H1 (cell line): ENCODE data around the gene SPECC1. TPM values are rescaled to one million over a fixed set of nuclear protein-coding genes. Genes with fewer than 3 reads are reported as not detected.

ENCODE experiments used
- CTCF ChIA-PET: fragments of 300-600 bp; sonication (Branson Sonifier 250); formaldehyde crosslinking; loops from one replicate; lab custom pipeline; 2021; ENCODE audit not compliant: partially characterized antibody; lab: Charles Lee
- POLR2A ChIA-PET: fragments of 300-600 bp; sonication (Branson Sonifier 250); formaldehyde crosslinking; loops from one replicate; lab custom pipeline; 2021; ENCODE audit warnings: inconsistent platforms; ENCODE audit not compliant: partially characterized antibody; lab: Charles Lee
- DNase-seq, 2 experiments: peaks; one replicate each; pipeline versions ENCODE4 v3.0.0 to v3.0.0-alpha.2; 2010 to 2022; ENCODE audit warnings: low spot score in 2 of 2, low read depth in 1 of 2, mixed read lengths in 1 of 2
- FAIRE-seq: peaks from 2 replicates; lab custom pipeline; 2011; peaks lifted over from hg19 to GRCh38; lab: Jason Lieb, UNC
- H2AFZ ChIP-seq: 2 replicates; pipeline ENCODE4 v1.8.1; 2012; ENCODE audit warnings: low read length, inconsistent platforms
- H2AK5ac ChIP-seq: 2 replicates; pipeline ENCODE4 v1.6.1; 2013; ENCODE audit warnings: low read depth, low read length
- H2BK120ac ChIP-seq: replicated peaks from 2 replicates; pipeline ENCODE3; 2013; ENCODE audit warnings: low read depth, low read length, inconsistent platforms
- H2BK12ac ChIP-seq: 2 replicates; pipeline ENCODE4 v1.6.1; 2013; ENCODE audit warnings: low read depth, low read length
- H2BK15ac ChIP-seq: 2 replicates; pipeline ENCODE4 v1.6.1; 2013; ENCODE audit warnings: low read length
- H2BK20ac ChIP-seq: 2 replicates; pipeline ENCODE4 v1.6.1; 2013; ENCODE audit warnings: low read length
- H2BK5ac ChIP-seq: 2 replicates; pipeline ENCODE4 v1.6.1; 2013; ENCODE audit warnings: low read depth, low read length
- H3K14ac ChIP-seq: 2 replicates; pipeline ENCODE4 v1.6.1; 2013; ENCODE audit warnings: inconsistent platforms; ENCODE audit not compliant: insufficient read length
- H3K18ac ChIP-seq: 2 replicates; pipeline ENCODE4 v1.6.1; 2013; ENCODE audit warnings: low read length; ENCODE audit errors: extremely low read depth
- H3K23ac ChIP-seq: 2 replicates; pipeline ENCODE4 v1.6.1; 2013; ENCODE audit warnings: inconsistent platforms; ENCODE audit not compliant: insufficient read length
- H3K23me2 ChIP-seq: 2 replicates; pipeline ENCODE4 v1.6.1; 2013; ENCODE audit warnings: low read depth, low read length
- H3K27ac ChIP-seq: 2 replicates; pipeline ENCODE4 v1.6.1; 2011; ENCODE audit warnings: low read depth, low read length, inconsistent platforms
- H3K27me3 ChIP-seq, 4 experiments: replicated peaks in 1 of 4; 1 replicate in 1 of 4; 2 replicates in 3 of 4; pipeline versions ENCODE4 v1.6.1 to v1.8.1; 2011 to 2013; ENCODE audit warnings: low read length in 3 of 4, mild to moderate bottlenecking in 3 of 4, inconsistent platforms in 2 of 4, mixed read lengths in 2 of 4, moderate library complexity in 1 of 4; ENCODE audit not compliant: control insufficient read depth in 3 of 4, insufficient read depth in 3 of 4; ENCODE audit errors: extremely low read depth in 1 of 4
- H3K36me3 ChIP-seq, 4 experiments: 2 replicates each; pipeline versions ENCODE4 v1.6.1 to v1.8.1; 2011 to 2013; ENCODE audit warnings: mild to moderate bottlenecking in 4 of 4, low read length in 3 of 4, moderate library complexity in 2 of 4, control low read depth in 1 of 4, inconsistent platforms in 1 of 4; ENCODE audit not compliant: insufficient read depth in 4 of 4, control insufficient read depth in 2 of 4
- H3K4ac ChIP-seq: replicated peaks from 2 replicates; pipeline ENCODE3; 2013; ENCODE audit warnings: low read length, low read depth, mixed read lengths, inconsistent platforms; ENCODE audit not compliant: insufficient read length
- H3K4me1 ChIP-seq, 4 experiments: replicated peaks in 1 of 4; 1 replicate in 1 of 4; 2 replicates in 3 of 4; pipeline versions ENCODE4 v1.6.1 to v1.8.1; 2011 to 2013; ENCODE audit warnings: low read length in 3 of 4, inconsistent platforms in 2 of 4, mixed read lengths in 1 of 4; ENCODE audit not compliant: insufficient read depth in 4 of 4, control insufficient read depth in 3 of 4
- H3K4me2 ChIP-seq, 2 experiments: 2 replicates each; pipeline versions ENCODE4 v1.6.1 to v1.8.1; 2011 to 2013; ENCODE audit warnings: low read depth in 2 of 2, low read length in 2 of 2, control low read depth in 1 of 2, inconsistent platforms in 1 of 2, mild to moderate bottlenecking in 1 of 2; ENCODE audit not compliant: insufficient read depth in 1 of 2
- H3K4me3 ChIP-seq, 4 experiments: fragments of 200-600, 300-600 bp in 1 of 4; sonication (generic), shearing (Covaris generic), sonication (Bioruptor Twin) in 1 of 4; 2 replicates each; pipeline versions ENCODE4 v1.5.1 to v1.8.1; 2011 to 2016; ENCODE audit warnings: low read length in 4 of 4, low read depth in 3 of 4, control low read depth in 2 of 4, inconsistent platforms in 2 of 4, mild to moderate bottlenecking in 2 of 4, mixed read lengths in 1 of 4, moderate library complexity in 1 of 4; ENCODE audit not compliant: insufficient read depth in 2 of 4; ENCODE audit errors: extremely low read depth in 1 of 4
- H3K56ac ChIP-seq: replicated peaks from 2 replicates; pipeline ENCODE3; 2013; ENCODE audit warnings: low read depth, mild to moderate bottlenecking, mixed read lengths, low read length, inconsistent platforms; ENCODE audit not compliant: insufficient read length
- H3K79me1 ChIP-seq: 2 replicates; pipeline ENCODE4 v1.6.1; 2013; ENCODE audit warnings: low read depth, low read length, control low read depth
- H3K79me2 ChIP-seq, 2 experiments: 2 replicates each; pipeline versions ENCODE4 v1.6.1 to v1.8.1; 2012 to 2013; ENCODE audit warnings: low read length in 2 of 2, mild to moderate bottlenecking in 2 of 2, inconsistent platforms in 1 of 2; ENCODE audit not compliant: insufficient read depth in 2 of 2, control insufficient read depth in 1 of 2
- H3K9ac ChIP-seq, 4 experiments: replicated peaks in 1 of 4; 1 replicate in 1 of 4; 2 replicates in 3 of 4; pipeline versions ENCODE4 v1.6.1 to v1.8.1; 2011 to 2013; ENCODE audit warnings: low read depth in 3 of 4, low read length in 3 of 4, control low read depth in 2 of 4, mild to moderate bottlenecking in 2 of 4, moderate library complexity in 2 of 4, inconsistent platforms in 1 of 4; ENCODE audit errors: extremely low read depth in 1 of 4
- H3K9me3 ChIP-seq, 2 experiments: 2 replicates each; pipeline versions ENCODE4 v1.6.1 to v1.8.1; 2012 to 2013; ENCODE audit warnings: mild to moderate bottlenecking in 2 of 2, moderate library complexity in 2 of 2, control low read depth in 1 of 2, inconsistent platforms in 1 of 2, low read depth in 1 of 2, low read length in 1 of 2, mixed read lengths in 1 of 2; ENCODE audit not compliant: insufficient read depth in 2 of 2
- H4K20me1 ChIP-seq, 2 experiments: replicated peaks in 1 of 2; 2 replicates each; pipeline versions ENCODE3 to v1.8.1; 2011 to 2013; ENCODE audit warnings: inconsistent platforms in 2 of 2, low read length in 2 of 2, mild to moderate bottlenecking in 1 of 2; ENCODE audit not compliant: insufficient read depth in 2 of 2, control insufficient read depth in 1 of 2
- H4K5ac ChIP-seq: 2 replicates; pipeline ENCODE4 v1.6.1; 2013; ENCODE audit warnings: low read length, low read depth, mixed read lengths, inconsistent platforms; ENCODE audit not compliant: insufficient read length
- H4K8ac ChIP-seq: 2 replicates; pipeline ENCODE4 v1.8.0; 2013; ENCODE audit warnings: mild to moderate bottlenecking, moderate library complexity, low read length, inconsistent platforms; ENCODE audit not compliant: insufficient read depth; ENCODE audit errors: extremely low read depth
- H4K91ac ChIP-seq: replicated peaks from 2 replicates; pipeline ENCODE3; 2013; ENCODE audit warnings: low read length, mixed read lengths, inconsistent platforms; ENCODE audit not compliant: insufficient read length
- BCL11A ChIP-seq, 2 experiments: IDR thresholded peaks; one replicate each; pipeline ENCODE4 v1.6.1; 2011; ENCODE audit warnings: low read depth in 2 of 2, low read length in 2 of 2, mild to moderate bottlenecking in 2 of 2
- BRCA1 ChIP-seq: IDR thresholded peaks from 2 replicates; pipeline ENCODE4 v1.6.1; 2012; ENCODE audit warnings: low read depth, low read length, improper control_type of control experiment
- CBX8 ChIP-seq: fragments of 300-800, 300-1000 bp; sonication (generic); IDR thresholded peaks from 2 replicates; pipeline ENCODE4 v1.7.1; 2016; ENCODE audit warnings: low read depth, low read length, borderline replicate concordance
- GABPA ChIP-seq: IDR thresholded peaks from 2 replicates; pipeline ENCODE4 v1.6.1; 2011; ENCODE audit warnings: mild to moderate bottlenecking, low read length, moderate library complexity, borderline replicate concordance; ENCODE audit not compliant: insufficient read depth
- HDAC2 ChIP-seq, 2 experiments: fragments of 300-600 bp in 1 of 2; sonication (generic) in 1 of 2; IDR thresholded peaks; 2 replicates each; pipeline ENCODE4 v1.6.1; 2011 to 2012; ENCODE audit warnings: low read depth in 2 of 2, low read length in 2 of 2, mild to moderate bottlenecking in 2 of 2, moderate library complexity in 2 of 2, borderline replicate concordance in 1 of 2, inconsistent platforms in 1 of 2
- KDM5A ChIP-seq: fragments of 200-600 bp; IDR thresholded peaks from 2 replicates; pipeline ENCODE4 v1.7.1; 2012; ENCODE audit warnings: mild to moderate bottlenecking, low read length, inconsistent platforms, mixed read lengths
- MAFK ChIP-seq: IDR thresholded peaks from 2 replicates; pipeline ENCODE4 v1.6.1; 2012; ENCODE audit warnings: low read depth, mild to moderate bottlenecking, improper control_type of control experiment, low read length
- NANOG ChIP-seq: IDR thresholded peaks from 2 replicates; pipeline ENCODE4 v1.6.1; 2011; ENCODE audit warnings: low read length, low read depth, mild to moderate bottlenecking, inconsistent platforms; ENCODE audit not compliant: insufficient read depth, poor library complexity, severe bottlenecking
- RBBP5 ChIP-seq: IDR thresholded peaks from 2 replicates; pipeline ENCODE4 v1.7.1; 2012; ENCODE audit warnings: low read depth, mild to moderate bottlenecking, inconsistent platforms, low read length, moderate library complexity, borderline replicate concordance
- SP2 ChIP-seq: IDR thresholded peaks from 2 replicates; pipeline ENCODE4 v1.6.1; 2012; ENCODE audit warnings: mild to moderate bottlenecking, low read length, inconsistent platforms
- SP4 ChIP-seq: IDR thresholded peaks from 2 replicates; pipeline ENCODE4 v1.6.1; 2012; ENCODE audit warnings: low read length, inconsistent platforms
- TAF7 ChIP-seq: optimal IDR thresholded peaks from 2 replicates; pipeline ENCODE3; 2011; ENCODE audit warnings: low read depth, mild to moderate bottlenecking, inconsistent platforms, low read length, moderate library complexity, borderline replicate concordance
- WGBS, 2 experiments: shearing (Covaris generic) in 1 of 2; methylation state at CpG; one replicate each; pipeline versions ENCODE4 v1.1.6 to v1.1.7; 2013 to 2015; ENCODE audit warnings: low lambda C conversion rate in 2 of 2, mixed read lengths in 2 of 2, inconsistent platforms in 1 of 2, low coverage in 1 of 2, missing lambda C conversion rate in 1 of 2; ENCODE audit not compliant: insufficient replicate concordance in 2 of 2, insufficient coverage in 1 of 2, insufficient read length in 1 of 2; ENCODE audit errors: extremely low coverage in 1 of 2, missing lambda C conversion rate in 1 of 2; 5-methylcytosine and 5-hydroxymethylcytosine counted together
- polyA plus RNA-seq, 7 experiments: library from polyadenylated mRNA; depleted of rRNA in 3 of 7; stranded (reverse) in 5 of 7; unstranded in 2 of 7; fragments of >200 nt in 5 of 7; fragments of 200-250 nt in 2 of 7; gene quantifications; 1 replicate in 5 of 7; 2 replicates in 1 of 7; 4 replicates in 1 of 7; pipeline versions ENCODE4 v1.2.1 to v1.2.3, GENCODE V29; 2011 to 2013; ENCODE audit warnings: missing spikeins in 2 of 7, mixed read lengths in 2 of 7
- total RNA-seq: library from RNA; stranded (reverse); fragmentation: NEBNext Ultra II Directional; extraction: Animal tissue kit (Norgen Biotek cat#: 25700); gene quantifications from 2 replicates; pipeline ENCODE4 v1.2.1, GENCODE V29; 2021

Gene SPECC1
- total and polyA plus RNA-seq, 2 of the 8 experiments (the other 6 are each of a cell fraction or from before 2014, with no cell fraction given) = 35.8 to 87.9 TPM

DNA sequence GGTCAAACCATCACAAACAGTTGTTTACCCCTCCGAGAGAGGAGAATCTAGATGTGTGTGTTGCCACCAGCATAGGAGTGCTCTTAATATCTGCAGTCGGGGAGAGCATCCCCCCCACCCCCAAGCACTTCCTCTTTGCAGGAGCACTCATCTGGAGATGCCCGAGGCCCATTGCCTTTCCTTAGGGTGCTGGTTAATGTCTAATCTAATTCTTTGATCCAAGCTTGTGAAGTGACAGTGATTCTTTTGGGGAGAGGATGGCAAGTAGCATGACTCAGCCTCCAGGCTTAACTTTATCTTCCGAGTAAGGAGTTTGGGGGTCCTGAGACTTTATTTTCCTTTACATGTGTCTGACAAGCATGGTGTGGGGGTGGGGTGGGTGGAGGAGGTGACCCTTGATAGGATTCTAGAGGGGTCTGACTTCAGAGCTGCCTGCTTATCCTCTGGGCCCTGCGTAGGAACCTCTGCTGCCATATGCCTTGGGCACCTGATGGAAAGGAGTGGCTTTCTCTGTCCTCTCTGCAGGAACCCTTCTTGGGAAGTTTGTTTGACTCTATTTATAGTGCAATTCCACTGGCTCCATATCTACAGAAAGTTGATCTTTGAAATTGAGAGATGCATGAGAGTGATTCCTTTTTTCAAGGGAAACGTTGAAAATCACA is 207.1 kb downstream of the SPECC1 start:
- Histone ChIP-seq H3K27me3 (no peaks in the 10 kb centered on the region), H3K9me3 (no peaks in the 10 kb centered on the region), H3K18ac (no peak overlapping the region), H3K14ac (no peak overlapping the region), H2BK5ac (peak overlapping the region; percentile 74; the same call in 1 of the 2 replicates), H3K4me3 (no peak overlapping the region), H2BK20ac (peak overlapping the region; percentile 66; the same call in 1 of the 2 replicates), H3K23me2 (no peaks in the 10 kb centered on the region), H4K91ac (no peak overlapping the region), H3K4ac (no peak overlapping the region), H2BK120ac (no peak overlapping the region), H2BK15ac (no peak overlapping the region), H3K56ac (no peak overlapping the region), H3K36me3 (peaks cover 0 to 3% (median 1%) of the 10 kb centered on the region in 4 experiments; a peak in 1 of 8 replicates), H3K23ac (no peak overlapping the region), H4K5ac (no peak overlapping the region), H4K8ac (no peak overlapping the region), H3K79me2 (peaks cover 0 to 55% of the 10 kb centered on the region in 2 experiments; a peak in 2 of 4 replicates), H3K4me1 (peaks cover 4 to 18% (median 15%) of the 10 kb centered on the region in 4 experiments; a peak in 6 of 7 replicates), H4K20me1 (peaks cover 0 to 3% of the 10 kb centered on the region in 2 experiments), H3K79me1 (no peaks in the 10 kb centered on the region; the same call in 1 of the 2 replicates), H2AK5ac (no peak overlapping the region), H3K4me2 (no peak overlapping the region), H2BK12ac (no peak overlapping the region), H2AFZ (no peak overlapping the region), H3K9ac (no peak overlapping the region), H3K27ac (peak overlapping the region; percentile 18; the same call in 1 of the 2 replicates)
- 71% methylated on average over 6 of the region's 6 CpGs; no CpG with 5 or more reads in 1 of the 2 experiments for WGBS, 2 experiments
- DNase-seq = no peak
- ChIA-PET POLR2A (interaction anchor here (1.4 to 1.7 kb wide), 2 partner anchors 11 to 94 kb away, joined by 5 to 8 read pairs; no protein-coding TSS in a partner anchor), CTCF (interaction anchor here (0.6 to 1.9 kb wide), 5 partner anchors 11 to 95 kb away, joined by 3 to 8 read pairs (median 4); no protein-coding TSS in a partner anchor)
- no peak for FAIRE-seq
- TF ChIP-seq GABPA (no peak), KDM5A (no peak), MAFK (no peak), BRCA1 (no peak), SP2 (no peak), BCL11A (IDR thresholded peaks at IDR 0.05; ENCODE audit: low read depth in 2 of 2, low read length in 2 of 2) (no peak), SP4 (no peak), RBBP5 (no peak), CBX8 (no peak), TAF7 (no peak), HDAC2 (IDR thresholded peaks at IDR 0.05; ENCODE audit: borderline replicate concordance in 1 of 2, low read depth in 2 of 2, low read length in 2 of 2) (no peak), NANOG (no peak)
